HEK293T (cell line): Measurements from ENCODE around the gene FSCN2.

ENCODE experiments used
- ARNT ChIP-seq: fragments of 450-650 bp; IDR thresholded peaks from 2 replicates; pipeline ENCODE4 v1.6.1; 2017; ENCODE audit warnings: mild to moderate bottlenecking
- BHLHE40 ChIP-seq: fragments of 450-650 bp; IDR thresholded peaks from 2 replicates; pipeline ENCODE4 v1.6.1; 2016; ENCODE audit warnings: mild to moderate bottlenecking, moderate library complexity, borderline replicate concordance
- CTBP1 ChIP-seq: fragments of 450-650 bp; IDR thresholded peaks from 2 replicates; pipeline ENCODE4 v1.6.1; 2016; ENCODE audit warnings: borderline replicate concordance
- ELF4 ChIP-seq: fragments of 450-650 bp; IDR thresholded peaks from 2 replicates; pipeline ENCODE4 v1.6.1; 2017; ENCODE audit warnings: antibody characterized with exemption
- FOXA1 ChIP-seq: fragments of 450-650 bp; IDR thresholded peaks from 2 replicates; pipeline ENCODE4 v1.6.1; 2016; ENCODE audit warnings: mild to moderate bottlenecking
- FOXK2 ChIP-seq: fragments of 450-650 bp; IDR thresholded peaks from 2 replicates; pipeline ENCODE4 v1.6.1; 2016; ENCODE audit warnings: mild to moderate bottlenecking
- FOXM1 ChIP-seq: fragments of 450-650 bp; IDR thresholded peaks from 2 replicates; pipeline ENCODE4 v1.6.1; 2017; ENCODE audit warnings: mild to moderate bottlenecking, borderline replicate concordance
- HDGF ChIP-seq: fragments of 450-650 bp; IDR thresholded peaks from 2 replicates; pipeline ENCODE4 v1.6.1; 2017; ENCODE audit warnings: antibody characterized with exemption, borderline replicate concordance
- L3MBTL2 ChIP-seq: fragments of 450-650 bp; conservative IDR thresholded peaks from 2 replicates; pipeline ENCODE4 v1.6.1; 2016; ENCODE audit warnings: mild to moderate bottlenecking
- NFRKB ChIP-seq: fragments of 450-650 bp; IDR thresholded peaks from 2 replicates; pipeline ENCODE4 v1.6.1; 2016; ENCODE audit warnings: mild to moderate bottlenecking, moderate library complexity
- PKNOX1 ChIP-seq: fragments of 450-650 bp; IDR thresholded peaks from 2 replicates; pipeline ENCODE4 v1.6.1; 2016
- SP1 ChIP-seq: fragments of 450-650 bp; IDR thresholded peaks from 2 replicates; pipeline ENCODE4 v1.6.1; 2017
- TARDBP ChIP-seq: fragments of 450-650 bp; IDR thresholded peaks from 2 replicates; pipeline ENCODE4 v1.6.1; 2016

- no peak for TF ChIP-seq L3MBTL2
- no peak for TF ChIP-seq SP1
- no peak for TF ChIP-seq TARDBP
- TF ChIP-seq NFRKB, result no peak
- no peak for TF ChIP-seq FOXK2
- no peak for TF ChIP-seq PKNOX1
- no peak for TF ChIP-seq HDGF
- TF ChIP-seq FOXA1, result no peak
- TF ChIP-seq ARNT, result no peak
- no peak for TF ChIP-seq BHLHE40
- no peak for TF ChIP-seq CTBP1
- TF ChIP-seq ELF4, result no peak
- no peak for TF ChIP-seq FOXM1
Observed at GRCh38 chr17:81514489-81514738, 13.8 kb upstream of the FSCN2 start.
